NT2/D1 (cell line): ENCODE results near the gene RALA.

Experiments used
- YY1 ChIP-seq: IDR thresholded peaks from 2 replicates; pipeline ENCODE4 v1.6.1; 2011; ENCODE audit not compliant: insufficient read length, insufficient read depth
- ZNF274 ChIP-seq: IDR thresholded peaks from 2 replicates; pipeline ENCODE4 v1.6.1; 2011; ENCODE audit warnings: mild to moderate bottlenecking, low read depth, low read length

DNA sequence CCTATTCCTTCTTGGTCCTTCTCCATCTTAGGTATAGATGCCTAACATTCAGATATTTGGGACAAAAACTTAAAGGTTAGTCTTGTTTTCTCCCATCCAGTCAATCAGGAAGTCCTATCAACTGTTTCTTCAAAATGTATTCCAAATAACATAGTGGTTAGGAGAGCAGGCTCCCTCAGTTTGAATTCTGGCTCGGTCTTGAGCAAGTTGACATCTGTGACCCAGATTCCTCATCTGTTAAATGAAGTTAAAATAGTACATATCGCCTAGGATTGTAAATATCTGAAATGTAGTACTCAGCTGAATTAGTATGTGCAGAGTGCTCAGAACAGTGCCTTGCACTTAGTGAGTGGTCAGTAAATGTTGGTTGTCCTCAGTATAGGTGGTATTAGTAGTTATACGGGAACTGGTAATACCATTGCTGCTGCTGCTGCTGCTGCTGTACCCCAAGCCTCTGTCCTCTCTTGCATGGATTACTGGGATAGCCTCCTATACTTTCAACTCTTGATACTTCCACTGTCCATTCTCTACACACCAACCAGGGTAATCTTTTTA, 58.6 kb downstream of the RALA start:
- TF ChIP-seq YY1 = no peak
- TF ChIP-seq ZNF274 = no peak
